Measurements from ENCODE around the gene RAI14.

- no peak for TF ChIP-seq POLR2A (IDR thresholded peaks at IDR 0.05; ENCODE audit: low read depth, low read length)
- TF ChIP-seq POU2F2 (IDR thresholded peaks at IDR 0.05; ENCODE audit: low read depth, low read length): no peak
- TF ChIP-seq POLR2AphosphoS5 (IDR thresholded peaks at IDR 0.05; ENCODE audit: low read depth, low read length): no peak
- TF ChIP-seq TAF1 (IDR thresholded peaks at IDR 0.05; ENCODE audit: low read depth, low read length): no peak
- TF ChIP-seq SPI1 (IDR thresholded peaks at IDR 0.05; ENCODE audit: low read depth, low read length): no peak
- no peak for TF ChIP-seq PAX5 (IDR thresholded peaks at IDR 0.05; ENCODE audit: insufficient read depth, low read length, severe bottlenecking)
These were observed 210.9 kb downstream of the RAI14 start for GRCh38 chr5:34866989-34867471.

Data from GM12891 (cell line).